ENCODE measurements around the gene SPON1. TPM values are rescaled to one million over a fixed set of nuclear protein-coding genes. Genes with fewer than 3 reads are reported as not detected.

Gene SPON1
- total RNA-seq: 10 to 100 TPM; 12.6 to 68.9 (median 56.3) TPM

DNA sequence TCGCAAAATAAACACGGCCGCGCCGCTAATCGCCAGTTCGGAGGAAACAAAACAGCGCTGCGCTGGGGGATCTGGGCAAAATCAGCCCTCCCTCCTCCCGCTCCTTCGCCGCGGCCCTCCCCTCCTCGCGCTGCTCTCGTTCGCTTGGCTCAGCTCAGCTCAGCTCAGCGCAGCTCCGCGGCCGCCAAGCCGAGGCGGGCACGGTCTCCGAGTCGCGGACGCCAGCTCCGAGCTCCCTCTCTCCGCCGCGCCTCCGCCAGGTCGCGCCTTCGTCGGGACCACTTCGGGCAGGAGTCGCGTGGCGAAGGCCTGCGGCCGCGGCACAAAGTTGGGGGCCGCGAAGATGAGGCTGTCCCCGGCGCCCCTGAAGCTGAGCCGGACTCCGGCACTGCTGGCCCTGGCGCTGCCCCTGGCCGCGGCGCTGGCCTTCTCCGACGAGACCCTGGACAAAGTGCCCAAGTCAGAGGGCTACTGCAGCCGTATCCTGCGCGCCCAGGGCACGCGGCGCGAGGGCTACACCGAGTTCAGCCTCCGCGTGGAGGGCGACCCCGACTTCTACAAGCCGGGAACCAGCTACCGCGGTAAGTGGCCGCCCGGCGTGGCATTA lies at the start of gene SPON1:
Gene SPON1 (plus strand): TSS at position 162 of the 607 bp plus-strand sequence. CDS start 182 bp downstream, at position 344.
- H3K4me3 ChIP-seq: peak within 1 kb of the TSS in 3 of 4 donors; percentile 37 to 49 (median 46)
- peak within 1 kb of the TSS; percentile 50 to 77 (median 73) for H3K27ac ChIP-seq
- H3K9me3 ChIP-seq: no peaks in the 10 kb centered on the region
- TF ChIP-seq, protein P1, sequence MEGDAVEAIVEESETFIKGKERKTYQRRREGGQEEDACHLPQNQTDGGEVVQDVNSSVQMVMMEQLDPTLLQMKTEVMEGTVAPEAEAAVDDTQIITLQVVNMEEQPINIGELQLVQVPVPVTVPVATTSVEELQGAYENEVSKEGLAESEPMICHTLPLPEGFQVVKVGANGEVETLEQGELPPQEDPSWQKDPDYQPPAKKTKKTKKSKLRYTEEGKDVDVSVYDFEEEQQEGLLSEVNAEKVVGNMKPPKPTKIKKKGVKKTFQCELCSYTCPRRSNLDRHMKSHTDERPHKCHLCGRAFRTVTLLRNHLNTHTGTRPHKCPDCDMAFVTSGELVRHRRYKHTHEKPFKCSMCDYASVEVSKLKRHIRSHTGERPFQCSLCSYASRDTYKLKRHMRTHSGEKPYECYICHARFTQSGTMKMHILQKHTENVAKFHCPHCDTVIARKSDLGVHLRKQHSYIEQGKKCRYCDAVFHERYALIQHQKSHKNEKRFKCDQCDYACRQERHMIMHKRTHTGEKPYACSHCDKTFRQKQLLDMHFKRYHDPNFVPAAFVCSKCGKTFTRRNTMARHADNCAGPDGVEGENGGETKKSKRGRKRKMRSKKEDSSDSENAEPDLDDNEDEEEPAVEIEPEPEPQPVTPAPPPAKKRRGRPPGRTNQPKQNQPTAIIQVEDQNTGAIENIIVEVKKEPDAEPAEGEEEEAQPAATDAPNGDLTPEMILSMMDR (IDR thresholded peaks at IDR 0.05): no peak
- no peak for TF ChIP-seq POLR2A (IDR thresholded peaks at IDR 0.05)
- TF ChIP-seq POLR2AphosphoS5 (IDR thresholded peaks at IDR 0.05): peak in 1 of 2 donors; percentile 24
- TF ChIP-seq EP300 (IDR thresholded peaks at IDR 0.05): no peak
- no peaks in the 10 kb centered on the region for H3K36me3 ChIP-seq
- H3K4me1 ChIP-seq: peaks cover 0 to 24% (median 11%) of the 10 kb centered on the region in 4 donors
- peaks cover 0 to 24% (median 7%) of the 10 kb centered on the region in 4 donors for H3K27me3 ChIP-seq
- DNase-seq (peak in 1 of 2 donors; percentile 91), ATAC-seq (ENCODE audit: low FRiP score in 2 of 2) (peak in 1 of 2 donors; percentile 84)
- 3% methylated on average over 33 of the region's 74 CpGs; no CpG with 5 or more reads in 1 of the 2 donors for WGBS, 2 donors

DNA sequence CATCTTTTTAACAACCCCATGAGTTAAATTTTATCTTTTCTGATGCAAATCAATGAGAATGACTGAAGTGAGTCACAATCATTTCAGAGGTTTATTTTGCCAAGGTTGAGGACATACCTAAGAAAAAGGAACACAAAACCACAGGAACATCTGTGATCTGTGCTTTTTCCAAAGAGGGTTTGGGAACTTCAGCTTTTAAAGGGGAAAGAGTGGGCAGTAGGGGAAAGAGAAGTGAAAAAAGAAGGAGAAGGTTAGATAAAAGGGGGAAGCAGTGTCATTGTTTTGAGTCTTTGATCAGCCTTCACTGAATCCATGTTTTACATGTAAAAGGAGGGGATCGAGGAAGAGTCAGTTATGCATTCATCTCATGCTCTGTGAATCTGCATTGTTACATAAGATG lies 45.3 kb upstream of the SPON1 start:
- H3K4me3 ChIP-seq: no peak overlapping the region
- H3K27me3 ChIP-seq: no peaks in the 10 kb centered on the region
- H3K4me1 ChIP-seq: no peaks in the 10 kb centered on the region
- H3K9me3 ChIP-seq: no peaks in the 10 kb centered on the region
- ATAC-seq (ENCODE audit: low FRiP score in 2 of 2) (no peak), DNase-seq (no peak)
- WGBS, 2 donors: 59 to 74% methylated on average over 1 of the region's 1 CpG
- H3K36me3 ChIP-seq: no peaks in the 10 kb centered on the region
- TF ChIP-seq POLR2A (IDR thresholded peaks at IDR 0.05) (no peak), POLR2AphosphoS5 (IDR thresholded peaks at IDR 0.05) (no peak), EP300 (IDR thresholded peaks at IDR 0.05) (no peak)
- TF ChIP-seq, protein P1 (IDR thresholded peaks at IDR 0.05): no peak
- H3K27ac ChIP-seq: no peak overlapping the region

DNA sequence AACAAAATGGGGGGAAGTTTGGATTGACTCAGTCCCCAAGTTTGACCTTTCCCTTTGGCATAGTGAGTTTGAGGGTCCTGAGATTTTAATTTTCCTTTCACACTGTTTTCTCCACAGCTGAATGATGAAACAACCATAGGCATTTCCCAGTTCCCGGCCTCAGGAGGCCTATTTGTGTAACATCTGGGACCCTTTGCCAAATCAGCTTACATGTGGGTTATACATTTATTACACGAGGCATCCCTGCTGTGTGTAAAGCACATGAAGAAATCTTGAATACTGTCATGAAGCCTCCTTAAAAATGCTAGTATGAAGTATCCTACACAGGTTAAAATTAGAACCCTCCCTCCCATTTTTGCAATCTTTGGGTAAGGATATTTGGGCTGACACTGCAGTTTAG lies 44.6 kb upstream of the SPON1 start:
- TF ChIP-seq EP300 (IDR thresholded peaks at IDR 0.05): no peak
- no peak for TF ChIP-seq POLR2AphosphoS5 (IDR thresholded peaks at IDR 0.05)
- TF ChIP-seq, protein P1 (IDR thresholded peaks at IDR 0.05): no peak
- TF ChIP-seq POLR2A (IDR thresholded peaks at IDR 0.05): no peak
- DNase-seq: no peak
- WGBS, 2 donors: 51 to 60% methylated on average over 2 of the region's 2 CpGs
- Histone ChIP-seq H3K9me3 (no peaks in the 10 kb centered on the region), H3K27me3 (no peaks in the 10 kb centered on the region), H3K4me3 (no peak overlapping the region), H3K36me3 (no peaks in the 10 kb centered on the region), H3K27ac (no peak overlapping the region), H3K4me1 (peaks cover 0 to under 1% (median 0%) of the 10 kb centered on the region in 4 donors)
- ATAC-seq (ENCODE audit: low FRiP score in 2 of 2): no peak

DNA sequence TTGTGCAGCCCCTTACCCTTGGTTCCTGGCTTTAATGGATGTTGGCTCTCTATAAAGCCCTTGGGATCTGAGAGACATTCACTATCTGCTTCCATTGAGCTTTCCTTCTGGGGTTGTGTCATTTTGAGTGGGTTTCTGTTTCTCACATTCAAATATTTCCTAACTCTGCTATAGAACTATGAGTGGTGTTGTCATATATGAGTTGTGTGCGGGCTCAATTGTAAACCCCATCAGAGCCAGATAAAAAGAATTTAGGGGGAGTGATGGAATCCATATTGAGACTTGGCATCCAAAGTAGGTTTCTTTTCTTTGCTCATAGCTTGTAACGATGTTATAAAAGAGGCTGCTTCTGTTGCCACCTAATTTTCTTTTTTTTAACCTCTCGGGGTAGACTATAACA lies 41.8 kb upstream of the SPON1 start:
- H3K36me3 ChIP-seq: no peaks in the 10 kb centered on the region
- TF ChIP-seq, protein P1 (IDR thresholded peaks at IDR 0.05): no peak
- TF ChIP-seq POLR2A (IDR thresholded peaks at IDR 0.05) (no peak), EP300 (IDR thresholded peaks at IDR 0.05) (no peak)
- peaks cover 0 to 11% (median 8%) of the 10 kb centered on the region in 4 donors for H3K4me1 ChIP-seq
- no peaks in the 10 kb centered on the region for H3K27me3 ChIP-seq
- 66 to 80% methylated on average over 3 of the region's 3 CpGs for WGBS, 2 donors
- H3K4me3 ChIP-seq: no peak overlapping the region
- DNase-seq (no peak), ATAC-seq (ENCODE audit: low FRiP score in 2 of 2) (no peak)
- H3K9me3 ChIP-seq: no peaks in the 10 kb centered on the region
- no peak overlapping the region for H3K27ac ChIP-seq

DNA sequence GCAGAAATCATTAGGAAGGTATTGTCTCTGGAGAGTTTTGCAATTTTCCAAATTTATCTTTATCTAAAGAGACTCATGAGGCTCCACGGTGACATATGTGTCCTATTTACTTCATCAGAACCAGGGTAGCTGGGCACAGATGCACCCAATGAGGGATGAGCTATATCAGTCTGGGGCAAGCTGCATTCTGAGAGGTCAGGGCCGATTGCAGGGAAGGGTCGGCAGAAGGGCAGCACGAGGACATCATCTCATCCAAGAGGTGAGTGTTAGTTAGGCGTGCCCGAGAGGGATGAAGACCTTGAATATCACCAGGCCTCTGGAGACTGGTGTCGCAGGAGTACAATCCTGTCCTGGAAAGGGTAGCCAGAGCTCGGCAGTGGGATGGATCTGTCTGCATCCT lies 41.0 kb upstream of the SPON1 start:
- WGBS, 2 donors: 85 to 94% methylated on average over 8 of the region's 8 CpGs
- Histone ChIP-seq H3K4me1 (peaks cover 0 to 11% (median 8%) of the 10 kb centered on the region in 4 donors), H3K9me3 (no peaks in the 10 kb centered on the region), H3K4me3 (no peak overlapping the region), H3K27ac (no peak overlapping the region), H3K27me3 (no peaks in the 10 kb centered on the region), H3K36me3 (no peaks in the 10 kb centered on the region)
- TF ChIP-seq POLR2AphosphoS5 (IDR thresholded peaks at IDR 0.05): no peak
- TF ChIP-seq, protein P1 (IDR thresholded peaks at IDR 0.05): no peak
- TF ChIP-seq EP300 (IDR thresholded peaks at IDR 0.05): no peak
- TF ChIP-seq POLR2A (IDR thresholded peaks at IDR 0.05): no peak
- no peak for ATAC-seq (ENCODE audit: low FRiP score in 2 of 2)
- no peak for DNase-seq
